ENCODE data around the gene LEPROT.

Gene LEPROT

DNA sequence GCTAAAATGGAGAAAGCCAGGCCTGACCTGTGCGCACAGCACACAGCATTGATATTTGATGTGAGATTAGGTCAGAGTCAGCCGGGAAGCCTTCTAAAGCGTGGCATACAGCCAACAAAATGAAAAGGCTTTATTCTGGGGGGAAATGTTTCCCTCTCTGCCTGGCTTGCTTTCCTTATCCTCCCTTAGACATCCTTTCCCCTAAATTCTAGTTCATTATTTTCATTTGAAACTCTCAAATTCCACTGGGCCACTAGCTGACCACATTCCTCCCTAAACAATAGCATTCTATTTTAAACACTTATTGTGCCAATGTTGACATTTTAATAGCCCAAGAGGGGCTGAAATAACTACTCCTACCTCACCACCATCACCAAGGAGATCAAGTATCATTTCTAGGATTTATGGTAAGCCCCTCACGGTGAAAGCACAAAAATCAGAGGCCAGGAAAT lies 49.4 kb downstream of the LEPROT start (continued):
- peak; percentile 93 for TF ChIP-seq KLF8 (tag by site-specific recombination; IDR thresholded peaks at IDR 0.05)
- peak; percentile 67 for TF ChIP-seq KLF10 (tag by site-specific recombination; IDR thresholded peaks at IDR 0.05)
- TF ChIP-seq PRDM1 (tag by site-specific recombination; IDR thresholded peaks at IDR 0.05), result peak; percentile 63
- TF ChIP-seq, protein P1, sequence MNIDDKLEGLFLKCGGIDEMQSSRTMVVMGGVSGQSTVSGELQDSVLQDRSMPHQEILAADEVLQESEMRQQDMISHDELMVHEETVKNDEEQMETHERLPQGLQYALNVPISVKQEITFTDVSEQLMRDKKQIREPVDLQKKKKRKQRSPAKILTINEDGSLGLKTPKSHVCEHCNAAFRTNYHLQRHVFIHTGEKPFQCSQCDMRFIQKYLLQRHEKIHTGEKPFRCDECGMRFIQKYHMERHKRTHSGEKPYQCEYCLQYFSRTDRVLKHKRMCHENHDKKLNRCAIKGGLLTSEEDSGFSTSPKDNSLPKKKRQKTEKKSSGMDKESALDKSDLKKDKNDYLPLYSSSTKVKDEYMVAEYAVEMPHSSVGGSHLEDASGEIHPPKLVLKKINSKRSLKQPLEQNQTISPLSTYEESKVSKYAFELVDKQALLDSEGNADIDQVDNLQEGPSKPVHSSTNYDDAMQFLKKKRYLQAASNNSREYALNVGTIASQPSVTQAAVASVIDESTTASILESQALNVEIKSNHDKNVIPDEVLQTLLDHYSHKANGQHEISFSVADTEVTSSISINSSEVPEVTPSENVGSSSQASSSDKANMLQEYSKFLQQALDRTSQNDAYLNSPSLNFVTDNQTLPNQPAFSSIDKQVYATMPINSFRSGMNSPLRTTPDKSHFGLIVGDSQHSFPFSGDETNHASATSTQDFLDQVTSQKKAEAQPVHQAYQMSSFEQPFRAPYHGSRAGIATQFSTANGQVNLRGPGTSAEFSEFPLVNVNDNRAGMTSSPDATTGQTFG (tag by site-specific recombination; IDR thresholded peaks at IDR 0.05; ENCODE audit: borderline replicate concordance), result no peak
- no peak for TF ChIP-seq ZNF473 (tag by site-specific recombination; IDR thresholded peaks at IDR 0.05)
- TF ChIP-seq OSR2 (tag by site-specific recombination; IDR thresholded peaks at IDR 0.05), result peak; percentile 98
- 0 out of 2 replicates have a peak, but pooled peaks have one; percentile 67 for TF ChIP-seq ZSCAN23 (tag by site-specific recombination; IDR thresholded peaks at IDR 0.05)
- TF ChIP-seq, protein P2, sequence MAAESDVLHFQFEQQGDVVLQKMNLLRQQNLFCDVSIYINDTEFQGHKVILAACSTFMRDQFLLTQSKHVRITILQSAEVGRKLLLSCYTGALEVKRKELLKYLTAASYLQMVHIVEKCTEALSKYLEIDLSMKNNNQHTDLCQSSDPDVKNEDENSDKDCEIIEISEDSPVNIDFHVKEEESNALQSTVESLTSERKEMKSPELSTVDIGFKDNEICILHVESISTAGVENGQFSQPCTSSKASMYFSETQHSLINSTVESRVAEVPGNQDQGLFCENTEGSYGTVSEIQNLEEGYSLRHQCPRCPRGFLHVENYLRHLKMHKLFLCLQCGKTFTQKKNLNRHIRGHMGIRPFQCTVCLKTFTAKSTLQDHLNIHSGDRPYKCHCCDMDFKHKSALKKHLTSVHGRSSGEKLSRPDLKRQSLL (tag by site-specific recombination; IDR thresholded peaks at IDR 0.05), result no peak
- TF ChIP-seq, protein P3, sequence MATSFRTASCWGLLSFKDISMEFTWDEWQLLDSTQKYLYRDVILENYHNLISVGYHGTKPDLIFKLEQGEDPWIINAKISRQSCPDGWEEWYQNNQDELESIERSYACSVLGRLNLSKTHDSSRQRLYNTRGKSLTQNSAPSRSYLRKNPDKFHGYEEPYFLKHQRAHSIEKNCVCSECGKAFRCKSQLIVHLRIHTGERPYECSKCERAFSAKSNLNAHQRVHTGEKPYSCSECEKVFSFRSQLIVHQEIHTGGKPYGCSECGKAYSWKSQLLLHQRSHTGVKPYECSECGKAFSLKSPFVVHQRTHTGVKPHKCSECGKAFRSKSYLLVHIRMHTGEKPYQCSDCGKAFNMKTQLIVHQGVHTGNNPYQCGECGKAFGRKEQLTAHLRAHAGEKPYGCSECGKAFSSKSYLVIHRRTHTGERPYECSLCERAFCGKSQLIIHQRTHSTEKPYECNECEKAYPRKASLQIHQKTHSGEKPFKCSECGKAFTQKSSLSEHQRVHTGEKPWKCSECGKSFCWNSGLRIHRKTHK (tag by site-specific recombination; IDR thresholded peaks at IDR 0.05), result no peak
- no peak for TF ChIP-seq ZFP3 (tag by site-specific recombination; IDR thresholded peaks at IDR 0.05; ENCODE audit: low read depth)
- no peak for TF ChIP-seq SETDB1 (IDR thresholded peaks at IDR 0.05; ENCODE audit: insufficient read length, low read length)
- peak; percentile 87 for TF ChIP-seq ZBTB17 (tag by site-specific recombination; IDR thresholded peaks at IDR 0.05)
- no peak for TF ChIP-seq ZFP41 (tag by site-specific recombination; IDR thresholded peaks at IDR 0.05; ENCODE audit: borderline replicate concordance)
- no peak for TF ChIP-seq RBAK (tag by site-specific recombination; IDR thresholded peaks at IDR 0.05)
- no peak for TF ChIP-seq SALL2 (tag by site-specific recombination; IDR thresholded peaks at IDR 0.05; ENCODE audit: borderline replicate concordance)
- TF ChIP-seq ZNF561 (tag by site-specific recombination; IDR thresholded peaks at IDR 0.05; ENCODE audit: borderline replicate concordance), result peak; percentile 92
- no peak for TF ChIP-seq ZNF2 (tag by site-specific recombination; IDR thresholded peaks at IDR 0.05)
- TF ChIP-seq ZNF37A (tag by site-specific recombination; IDR thresholded peaks at IDR 0.05), result no peak
- peak; percentile 26 for TF ChIP-seq ZNF558 (tag by site-specific recombination; IDR thresholded peaks at IDR 0.05)
- no peak for TF ChIP-seq BCL11B (tag by site-specific recombination; IDR thresholded peaks at IDR 0.05; ENCODE audit: low read depth)
- TF ChIP-seq ZNF112 (tag by site-specific recombination; IDR thresholded peaks at IDR 0.05), result no peak
- no peak for TF ChIP-seq ZNF157 (tag by site-specific recombination; IDR thresholded peaks at IDR 0.05)
- TF ChIP-seq EGR2 (tag by site-specific recombination; IDR thresholded peaks at IDR 0.05; ENCODE audit: low read depth), result no peak
- TF ChIP-seq, protein P4, sequence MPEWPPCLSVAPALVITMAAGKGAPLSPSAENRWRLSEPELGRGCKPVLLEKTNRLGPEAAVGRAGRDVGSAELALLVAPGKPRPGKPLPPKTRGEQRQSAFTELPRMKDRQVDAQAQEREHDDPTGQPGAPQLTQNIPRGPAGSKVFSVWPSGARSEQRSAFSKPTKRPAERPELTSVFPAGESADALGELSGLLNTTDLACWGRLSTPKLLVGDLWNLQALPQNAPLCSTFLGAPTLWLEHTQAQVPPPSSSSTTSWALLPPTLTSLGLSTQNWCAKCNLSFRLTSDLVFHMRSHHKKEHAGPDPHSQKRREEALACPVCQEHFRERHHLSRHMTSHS (tag by site-specific recombination; IDR thresholded peaks at IDR 0.05), result 0 out of 2 replicates have a peak, but pooled peaks have one; percentile 30
- peak; percentile 87 for TF ChIP-seq ZNF391 (tag by site-specific recombination; IDR thresholded peaks at IDR 0.05; ENCODE audit: borderline replicate concordance, low read depth)
- TF ChIP-seq, protein P5, sequence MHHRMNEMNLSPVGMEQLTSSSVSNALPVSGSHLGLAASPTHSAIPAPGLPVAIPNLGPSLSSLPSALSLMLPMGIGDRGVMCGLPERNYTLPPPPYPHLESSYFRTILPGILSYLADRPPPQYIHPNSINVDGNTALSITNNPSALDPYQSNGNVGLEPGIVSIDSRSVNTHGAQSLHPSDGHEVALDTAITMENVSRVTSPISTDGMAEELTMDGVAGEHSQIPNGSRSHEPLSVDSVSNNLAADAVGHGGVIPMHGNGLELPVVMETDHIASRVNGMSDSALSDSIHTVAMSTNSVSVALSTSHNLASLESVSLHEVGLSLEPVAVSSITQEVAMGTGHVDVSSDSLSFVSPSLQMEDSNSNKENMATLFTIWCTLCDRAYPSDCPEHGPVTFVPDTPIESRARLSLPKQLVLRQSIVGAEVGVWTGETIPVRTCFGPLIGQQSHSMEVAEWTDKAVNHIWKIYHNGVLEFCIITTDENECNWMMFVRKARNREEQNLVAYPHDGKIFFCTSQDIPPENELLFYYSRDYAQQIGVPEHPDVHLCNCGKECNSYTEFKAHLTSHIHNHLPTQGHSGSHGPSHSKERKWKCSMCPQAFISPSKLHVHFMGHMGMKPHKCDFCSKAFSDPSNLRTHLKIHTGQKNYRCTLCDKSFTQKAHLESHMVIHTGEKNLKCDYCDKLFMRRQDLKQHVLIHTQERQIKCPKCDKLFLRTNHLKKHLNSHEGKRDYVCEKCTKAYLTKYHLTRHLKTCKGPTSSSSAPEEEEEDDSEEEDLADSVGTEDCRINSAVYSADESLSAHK (tag by site-specific recombination; IDR thresholded peaks at IDR 0.05), result peak; percentile 99
- no peak for TF ChIP-seq ZNF521 (tag by site-specific recombination; IDR thresholded peaks at IDR 0.05)
- TF ChIP-seq ZBTB48 (tag by site-specific recombination; IDR thresholded peaks at IDR 0.05), result peak; percentile 73; the same call in 1 of the 2 replicates
- no peak for TF ChIP-seq ZFP37 (tag by site-specific recombination; IDR thresholded peaks at IDR 0.05)
- TF ChIP-seq, protein P6, sequence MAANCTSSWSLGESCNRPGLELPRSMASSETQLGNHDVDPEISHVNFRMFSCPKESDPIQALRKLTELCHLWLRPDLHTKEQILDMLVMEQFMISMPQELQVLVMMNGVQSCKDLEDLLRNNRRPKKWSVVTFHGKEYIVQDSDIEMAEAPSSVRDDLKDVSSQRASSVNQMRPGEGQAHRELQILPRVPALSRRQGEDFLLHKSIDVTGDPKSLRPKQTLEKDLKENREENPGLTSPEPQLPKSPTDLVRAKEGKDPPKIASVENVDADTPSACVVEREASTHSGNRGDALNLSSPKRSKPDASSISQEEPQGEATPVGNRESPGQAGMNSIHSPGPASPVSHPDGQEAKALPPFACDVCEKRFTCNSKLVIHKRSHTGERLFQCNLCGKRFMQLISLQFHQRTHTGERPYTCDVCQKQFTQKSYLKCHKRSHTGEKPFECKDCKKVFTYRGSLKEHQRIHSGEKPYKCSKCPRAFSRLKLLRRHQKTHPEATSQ (tag by site-specific recombination; IDR thresholded peaks at IDR 0.05), result no peak
- TF ChIP-seq ZNF423 (tag by site-specific recombination; IDR thresholded peaks at IDR 0.05), result no peak
- peak; percentile 89 for TF ChIP-seq FEZF1 (tag by site-specific recombination; IDR thresholded peaks at IDR 0.05)
- TF ChIP-seq ZNF670 (tag by site-specific recombination; IDR thresholded peaks at IDR 0.05; ENCODE audit: low read depth), result no peak

Measured in HEK293 (cell line).